ENCODE measurements around the gene OR10H3.

DNA sequence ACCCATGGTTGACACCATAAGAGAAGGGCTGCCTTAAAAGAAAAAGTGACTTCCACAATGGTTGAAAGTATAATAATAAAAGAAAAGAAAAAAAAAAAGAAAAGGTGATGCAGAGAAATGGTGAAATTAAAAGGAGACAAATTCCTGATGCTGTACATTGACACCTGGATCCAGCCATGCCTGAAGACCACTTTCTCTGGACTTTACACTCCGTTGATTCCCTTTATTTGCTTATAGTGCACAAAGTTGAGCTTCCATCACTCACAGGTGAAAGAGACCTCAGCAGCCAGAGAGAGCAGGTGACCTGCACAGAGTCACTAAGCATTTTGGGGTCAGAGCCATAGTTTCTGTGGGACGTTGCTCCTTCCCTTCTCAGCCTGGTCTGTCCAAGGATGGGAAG lies 37.5 kb downstream of the OR10H3 start:
- TF ChIP-seq, protein P1, sequence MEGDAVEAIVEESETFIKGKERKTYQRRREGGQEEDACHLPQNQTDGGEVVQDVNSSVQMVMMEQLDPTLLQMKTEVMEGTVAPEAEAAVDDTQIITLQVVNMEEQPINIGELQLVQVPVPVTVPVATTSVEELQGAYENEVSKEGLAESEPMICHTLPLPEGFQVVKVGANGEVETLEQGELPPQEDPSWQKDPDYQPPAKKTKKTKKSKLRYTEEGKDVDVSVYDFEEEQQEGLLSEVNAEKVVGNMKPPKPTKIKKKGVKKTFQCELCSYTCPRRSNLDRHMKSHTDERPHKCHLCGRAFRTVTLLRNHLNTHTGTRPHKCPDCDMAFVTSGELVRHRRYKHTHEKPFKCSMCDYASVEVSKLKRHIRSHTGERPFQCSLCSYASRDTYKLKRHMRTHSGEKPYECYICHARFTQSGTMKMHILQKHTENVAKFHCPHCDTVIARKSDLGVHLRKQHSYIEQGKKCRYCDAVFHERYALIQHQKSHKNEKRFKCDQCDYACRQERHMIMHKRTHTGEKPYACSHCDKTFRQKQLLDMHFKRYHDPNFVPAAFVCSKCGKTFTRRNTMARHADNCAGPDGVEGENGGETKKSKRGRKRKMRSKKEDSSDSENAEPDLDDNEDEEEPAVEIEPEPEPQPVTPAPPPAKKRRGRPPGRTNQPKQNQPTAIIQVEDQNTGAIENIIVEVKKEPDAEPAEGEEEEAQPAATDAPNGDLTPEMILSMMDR (IDR thresholded peaks at IDR 0.05), result no peak
- TF ChIP-seq EZH2 (IDR thresholded peaks at IDR 0.05; ENCODE audit: borderline replicate concordance, insufficient read depth, low read depth, low read length, poor library complexity, severe bottlenecking), result no peak
